ENCODE results near the gene YWHAQ. TPM values are rescaled to one million over a fixed set of nuclear protein-coding genes. Genes with fewer than 3 reads are reported as not detected.
"Not testable (repeated sequence)": the region's sequence is repeated elsewhere in the genome, so short reads cannot be mapped to it uniquely, and the experiment has no call there.

YWHAQ gene
- total and polyA plus RNA-seq, 2 donors from 2014 or later, result 168 to 262 TPM

- intact Hi-C loops (cut with DNase I), result no loop called here
- Histone ChIP-seq H3K36me3 (ENCODE audit: control insufficient read depth in 2 of 3, insufficient read depth in 3 of 3, low read length in 3 of 3) (peaks cover 2 to 14% (median 9%) of the 10 kb centered on the region in 3 donors), H3K4me1 (ENCODE audit: control insufficient read depth in 2 of 3, insufficient read depth in 2 of 3, low read depth in 1 of 3, low read length in 3 of 3) (peaks cover 0 to 2% (median 0%) of the 10 kb centered on the region in 3 donors), H3K9ac (ENCODE audit: low read length in 3 of 3) (no peak overlapping the region), H3K9me3 (ENCODE audit: control insufficient read depth in 2 of 3, insufficient read depth in 1 of 3, low read length in 3 of 3) (peaks cover 4 to 19% (median 7%) of the 10 kb centered on the region in 3 donors), H3K27ac (ENCODE audit: low read depth in 2 of 2, low read length in 2 of 2) (no peak overlapping the region), H3K4me3 (ENCODE audit: low read length in 3 of 3) (no peak overlapping the region), H3K27me3 (ENCODE audit: control insufficient read depth, insufficient read depth, low read length) (no peaks in the 10 kb centered on the region)
- DNase-seq (no peak), FAIRE-seq (no peak)
- TF ChIP-seq, protein P1, sequence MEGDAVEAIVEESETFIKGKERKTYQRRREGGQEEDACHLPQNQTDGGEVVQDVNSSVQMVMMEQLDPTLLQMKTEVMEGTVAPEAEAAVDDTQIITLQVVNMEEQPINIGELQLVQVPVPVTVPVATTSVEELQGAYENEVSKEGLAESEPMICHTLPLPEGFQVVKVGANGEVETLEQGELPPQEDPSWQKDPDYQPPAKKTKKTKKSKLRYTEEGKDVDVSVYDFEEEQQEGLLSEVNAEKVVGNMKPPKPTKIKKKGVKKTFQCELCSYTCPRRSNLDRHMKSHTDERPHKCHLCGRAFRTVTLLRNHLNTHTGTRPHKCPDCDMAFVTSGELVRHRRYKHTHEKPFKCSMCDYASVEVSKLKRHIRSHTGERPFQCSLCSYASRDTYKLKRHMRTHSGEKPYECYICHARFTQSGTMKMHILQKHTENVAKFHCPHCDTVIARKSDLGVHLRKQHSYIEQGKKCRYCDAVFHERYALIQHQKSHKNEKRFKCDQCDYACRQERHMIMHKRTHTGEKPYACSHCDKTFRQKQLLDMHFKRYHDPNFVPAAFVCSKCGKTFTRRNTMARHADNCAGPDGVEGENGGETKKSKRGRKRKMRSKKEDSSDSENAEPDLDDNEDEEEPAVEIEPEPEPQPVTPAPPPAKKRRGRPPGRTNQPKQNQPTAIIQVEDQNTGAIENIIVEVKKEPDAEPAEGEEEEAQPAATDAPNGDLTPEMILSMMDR (IDR thresholded peaks at IDR 0.05; ENCODE audit: borderline replicate concordance, extremely low read depth, insufficient read depth), result no peak
Measured at GRCh38 chr2:9599430-9599829, 31.4 kb downstream of the YWHAQ start.

DNA sequence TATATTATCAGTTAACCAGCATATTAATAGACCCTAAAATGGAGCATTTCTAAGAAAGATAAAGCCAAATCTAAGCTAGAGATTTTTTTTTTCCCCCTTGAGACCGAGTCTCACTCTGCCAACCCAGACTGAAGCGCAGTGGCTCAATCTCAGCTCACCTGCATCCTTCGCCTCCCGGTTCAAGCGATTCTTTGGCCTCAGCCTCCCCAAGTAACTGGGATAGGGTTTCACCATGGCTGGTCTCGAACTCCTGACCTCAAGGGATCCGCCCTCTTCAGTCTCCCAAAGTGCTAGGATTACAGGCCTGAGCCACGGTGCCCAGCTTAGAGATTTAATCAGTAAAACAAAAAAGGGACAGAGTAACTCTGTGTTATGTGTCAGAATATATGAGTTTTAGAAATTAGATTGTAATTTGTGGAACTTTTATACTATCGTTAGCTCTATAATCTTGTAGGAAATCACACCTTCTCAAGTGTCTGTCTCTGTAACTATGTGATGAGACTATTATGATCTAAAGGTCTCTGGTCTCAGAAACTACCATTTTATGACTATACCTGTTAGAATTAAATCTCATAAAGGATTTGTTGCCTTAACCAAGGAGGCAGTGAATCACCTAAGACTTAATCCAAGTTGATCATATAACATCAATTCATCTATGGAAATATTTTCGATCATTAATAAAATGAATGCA, 34.0 kb downstream of the YWHAQ start:
- DNase-seq, result no peak
- intact Hi-C loops (cut with DNase I), result no loop called here
- TF ChIP-seq, protein P1 (IDR thresholded peaks at IDR 0.05; ENCODE audit: borderline replicate concordance, extremely low read depth, insufficient read depth), result no peak
- peaks cover 0 to 4% (median 0%) of the 10 kb centered on the region in 3 donors for H3K4me1 ChIP-seq (ENCODE audit: control insufficient read depth in 2 of 3, insufficient read depth in 2 of 3, low read depth in 1 of 3, low read length in 3 of 3)
- no peak for FAIRE-seq
- H3K27ac ChIP-seq (ENCODE audit: low read depth in 2 of 2, low read length in 2 of 2), result no peak overlapping the region
- H3K27me3 ChIP-seq (ENCODE audit: control insufficient read depth, insufficient read depth, low read length), result no peaks in the 10 kb centered on the region
- H3K4me3 ChIP-seq (ENCODE audit: low read length in 3 of 3), result no peak overlapping the region
- peaks cover 4 to 19% (median 7%) of the 10 kb centered on the region in 3 donors for H3K9me3 ChIP-seq (ENCODE audit: control insufficient read depth in 2 of 3, insufficient read depth in 1 of 3, low read length in 3 of 3)
- peaks cover 2 to 14% (median 9%) of the 10 kb centered on the region in 3 donors for H3K36me3 ChIP-seq (ENCODE audit: control insufficient read depth in 2 of 3, insufficient read depth in 3 of 3, low read length in 3 of 3)
- H3K9ac ChIP-seq (ENCODE audit: low read length in 3 of 3), result no peak overlapping the region

GRCh38 chr2:9595746-9596145, 35.1 kb downstream of the YWHAQ start:
- peaks cover 2 to 15% (median 9%) of the 10 kb centered on the region in 3 donors for H3K36me3 ChIP-seq (ENCODE audit: control insufficient read depth in 2 of 3, insufficient read depth in 3 of 3, low read length in 3 of 3)
- TF ChIP-seq, protein P1 (IDR thresholded peaks at IDR 0.05; ENCODE audit: borderline replicate concordance, extremely low read depth, insufficient read depth), result no peak
- intact Hi-C loops (cut with DNase I), result no loop called here
- no peak overlapping the region for H3K4me3 ChIP-seq (ENCODE audit: low read length in 3 of 3)
- FAIRE-seq (no peak), DNase-seq (no peak)
- H3K27ac ChIP-seq (ENCODE audit: low read depth in 2 of 2, low read length in 2 of 2), result no peak overlapping the region
- no peak overlapping the region for H3K9ac ChIP-seq (ENCODE audit: low read length in 3 of 3)
- peaks cover 0 to 4% (median 0%) of the 10 kb centered on the region in 3 donors for H3K4me1 ChIP-seq (ENCODE audit: control insufficient read depth in 2 of 3, insufficient read depth in 2 of 3, low read depth in 1 of 3, low read length in 3 of 3)
- H3K9me3 ChIP-seq (ENCODE audit: control insufficient read depth in 2 of 3, insufficient read depth in 1 of 3, low read length in 3 of 3), result peaks cover 4 to 19% (median 7%) of the 10 kb centered on the region in 3 donors
- H3K27me3 ChIP-seq (ENCODE audit: control insufficient read depth, insufficient read depth, low read length), result no peaks in the 10 kb centered on the region

DNA sequence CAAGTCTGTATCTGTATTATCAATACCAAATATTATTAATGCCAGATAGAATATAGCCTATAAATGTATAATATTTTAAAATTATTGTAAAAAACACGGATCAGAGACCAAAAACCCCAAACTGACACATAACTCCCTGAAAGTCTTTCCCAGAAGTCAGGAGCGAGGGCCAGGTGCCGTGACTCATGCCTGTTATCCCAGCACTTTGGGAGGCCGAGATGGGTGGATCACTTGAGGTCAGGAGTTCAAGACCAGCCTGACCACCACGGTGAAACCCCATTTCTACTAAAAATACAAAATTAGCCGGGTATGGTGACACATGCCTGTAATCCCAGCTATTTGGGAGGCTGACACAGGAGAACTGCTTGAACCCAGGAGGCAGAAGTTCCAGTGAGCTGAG, 35.5 kb downstream of the YWHAQ start:
- H3K27me3 ChIP-seq (ENCODE audit: control insufficient read depth, insufficient read depth, low read length); H3K4me1 ChIP-seq (ENCODE audit: control insufficient read depth in 2 of 3, insufficient read depth in 2 of 3, low read depth in 1 of 3, low read length in 3 of 3); intact Hi-C loops (cut with DNase I); H3K4me3 ChIP-seq (ENCODE audit: low read length in 3 of 3); FAIRE-seq; H3K9ac ChIP-seq (ENCODE audit: low read length in 3 of 3); DNase-seq; H3K27ac ChIP-seq (ENCODE audit: low read depth in 2 of 2, low read length in 2 of 2): not testable (repeated sequence)
- Histone ChIP-seq H3K36me3 (ENCODE audit: control insufficient read depth in 2 of 3, insufficient read depth in 3 of 3, low read length in 3 of 3) (peaks cover 2 to 16% (median 9%) of the 10 kb centered on the region in 3 donors), H3K9me3 (ENCODE audit: control insufficient read depth in 2 of 3, insufficient read depth in 1 of 3, low read length in 3 of 3) (peaks cover 4 to 19% (median 7%) of the 10 kb centered on the region in 3 donors)
